Trophoblast cell (in vitro differentiated cells and primary cell): Measurements from ENCODE around the gene ZBED1.

Source experiments
- DNase-seq, 2 donors: peaks; one replicate each; pipeline ENCODE4 v3.0.0-alpha.2; 2016
- H2AFZ ChIP-seq: 2 replicates; pipeline ENCODE4 v1.6.1; 2013; ENCODE audit warnings: low read length, moderate library complexity, mild to moderate bottlenecking; ENCODE audit not compliant: insufficient read depth, poor library complexity
- H2AK5ac ChIP-seq: 2 replicates; pipeline ENCODE4 v1.6.1; 2013; ENCODE audit warnings: mild to moderate bottlenecking, low read length
- H2BK120ac ChIP-seq: 2 replicates; pipeline ENCODE4 v1.6.1; 2013; ENCODE audit warnings: low read length, mild to moderate bottlenecking, moderate library complexity; ENCODE audit not compliant: insufficient read depth, poor library complexity
- H2BK12ac ChIP-seq: 2 replicates; pipeline ENCODE4 v1.6.1; 2013; ENCODE audit warnings: mild to moderate bottlenecking, low read length, moderate library complexity
- H2BK5ac ChIP-seq: 2 replicates; pipeline ENCODE4 v1.6.1; 2013; ENCODE audit warnings: low read length, low read depth, moderate library complexity, mild to moderate bottlenecking; ENCODE audit not compliant: poor library complexity
- H3K14ac ChIP-seq: 2 replicates; pipeline ENCODE4 v1.6.1; 2013; ENCODE audit warnings: mild to moderate bottlenecking, low read length
- H3K18ac ChIP-seq: 2 replicates; pipeline ENCODE4 v1.6.1; 2013; ENCODE audit warnings: mild to moderate bottlenecking, low read length
- H3K23ac ChIP-seq: 2 replicates; pipeline ENCODE4 v1.6.1; 2013; ENCODE audit warnings: low read length
- H3K27ac ChIP-seq: 2 replicates; pipeline ENCODE4 v1.5.1; 2013; ENCODE audit warnings: low read depth, mild to moderate bottlenecking, inconsistent platforms, low read length, moderate library complexity
- H3K27me3 ChIP-seq: 2 replicates; pipeline ENCODE4 v1.6.1; 2013; ENCODE audit warnings: inconsistent platforms, mild to moderate bottlenecking, low read length, moderate library complexity; ENCODE audit not compliant: insufficient read depth
- H3K36me3 ChIP-seq, 2 experiments: 1 replicate in 1 of 2; 2 replicates in 1 of 2; pipeline ENCODE4 v1.6.1; 2013; ENCODE audit warnings: low read length in 2 of 2, mild to moderate bottlenecking in 2 of 2, moderate library complexity in 1 of 2; ENCODE audit not compliant: insufficient read depth in 2 of 2, control insufficient read depth in 1 of 2
- H3K4ac ChIP-seq: 2 replicates; pipeline ENCODE4 v1.6.1; 2013; ENCODE audit warnings: low read depth, mild to moderate bottlenecking, low read length, moderate library complexity
- H3K4me1 ChIP-seq, 2 experiments: 1 replicate in 1 of 2; 2 replicates in 1 of 2; pipeline ENCODE4 v1.6.1; 2013; ENCODE audit warnings: low read length in 2 of 2, mild to moderate bottlenecking in 2 of 2, moderate library complexity in 1 of 2; ENCODE audit not compliant: insufficient read depth in 2 of 2, control insufficient read depth in 1 of 2
- H3K4me2 ChIP-seq: 2 replicates; pipeline ENCODE4 v1.6.1; 2013; ENCODE audit warnings: inconsistent platforms, mild to moderate bottlenecking, low read length, moderate library complexity
- H3K4me3 ChIP-seq: 2 replicates; pipeline ENCODE4 v1.5.1; 2013; ENCODE audit warnings: mild to moderate bottlenecking, low read depth, low read length, inconsistent platforms
- H3K79me1 ChIP-seq: one replicate; pipeline ENCODE4 v1.6.1; 2013; ENCODE audit warnings: low read length
- H3K79me2 ChIP-seq: 2 replicates; pipeline ENCODE4 v1.6.1; 2013; ENCODE audit warnings: low read length, mild to moderate bottlenecking; ENCODE audit not compliant: control insufficient read depth, insufficient read depth, poor library complexity
- H3K9ac ChIP-seq: 2 replicates; pipeline ENCODE4 v1.6.1; 2013; ENCODE audit warnings: mild to moderate bottlenecking, low read length
- H3K9me3 ChIP-seq: 2 replicates; pipeline ENCODE4 v1.6.1; 2013; ENCODE audit warnings: low read depth, mild to moderate bottlenecking, control low read depth, inconsistent platforms, low read length; ENCODE audit not compliant: insufficient read depth
- H4K12ac ChIP-seq: 2 replicates; pipeline ENCODE4 v1.6.1; 2013; ENCODE audit warnings: low read depth, mild to moderate bottlenecking, low read length, moderate library complexity
- H4K8ac ChIP-seq: 2 replicates; pipeline ENCODE4 v1.6.1; 2013; ENCODE audit warnings: low read depth, mild to moderate bottlenecking, low read length, moderate library complexity
- H4K91ac ChIP-seq: one replicate; pipeline ENCODE4 v1.6.1; 2013; ENCODE audit warnings: low read depth, mild to moderate bottlenecking, low read length, moderate library complexity
- WGBS: extraction: QIAGEN DNeasy Blood & Tissue Kit; methylation state at CpG from one replicate; pipeline ENCODE4 v1.1.7; 2013; ENCODE audit warnings: missing lambda C conversion rate; ENCODE audit not compliant: insufficient read length, insufficient coverage; ENCODE audit errors: extremely low coverage; 5-methylcytosine and 5-hydroxymethylcytosine counted together

The ZBED1 gene

GRCh38 chrX:2488621-2489285 lies 12.0 kb downstream of the ZBED1 start:
- H3K27me3 ChIP-seq = no peaks in the 10 kb centered on the region
- no peak overlapping the region for H4K91ac ChIP-seq
- H3K4ac ChIP-seq = no peak overlapping the region
- no peaks in the 10 kb centered on the region for H3K79me1 ChIP-seq
- no peak overlapping the region for H4K12ac ChIP-seq
- H2AK5ac ChIP-seq = no peak overlapping the region
- no peak overlapping the region for H3K27ac ChIP-seq
- H3K14ac ChIP-seq = no peak overlapping the region
- H2BK120ac ChIP-seq = no peak overlapping the region
- H2AFZ ChIP-seq = no peak overlapping the region
- H3K36me3 ChIP-seq = peaks cover 45 to 51% of the 10 kb centered on the region in 2 experiments
- H3K4me2 ChIP-seq = no peak overlapping the region
- H2BK12ac ChIP-seq = no peak overlapping the region
- WGBS = no CpG with 5 or more reads among the region's 50 CpGs
- DNase-seq = no peak
- H3K9ac ChIP-seq = no peak overlapping the region
- peaks cover 1% of the 10 kb centered on the region for H3K79me2 ChIP-seq
- no peaks in the 10 kb centered on the region for H3K9me3 ChIP-seq
- no peak overlapping the region for H4K8ac ChIP-seq
- H3K23ac ChIP-seq = no peak overlapping the region
- no peak overlapping the region for H2BK5ac ChIP-seq
- no peak overlapping the region for H3K18ac ChIP-seq
- H3K4me1 ChIP-seq = no peaks in the 10 kb centered on the region
- no peak overlapping the region for H3K4me3 ChIP-seq

DNA sequence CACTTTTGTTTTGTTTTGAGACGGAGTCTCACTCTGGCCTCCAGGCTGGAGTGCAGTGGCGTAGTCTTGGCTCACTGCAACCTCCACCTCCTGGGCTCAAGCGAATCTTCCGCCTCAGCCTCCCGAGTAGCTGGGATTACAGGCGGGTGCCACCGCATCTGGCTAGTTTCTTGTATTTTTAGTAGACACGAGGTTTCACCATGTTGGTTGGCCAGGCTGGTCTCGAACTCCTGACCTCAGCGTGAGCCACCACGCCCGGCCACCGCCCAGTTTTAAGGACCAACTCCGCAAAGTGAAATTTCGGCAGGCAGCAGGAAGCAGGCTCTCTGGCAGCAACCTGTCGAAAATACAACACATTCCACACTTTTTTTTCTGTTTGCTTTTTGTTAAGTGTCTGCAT lies 13.4 kb downstream of the ZBED1 start:
- H3K23ac ChIP-seq = no peak overlapping the region
- no peak overlapping the region for H4K8ac ChIP-seq
- H3K27me3 ChIP-seq = no peaks in the 10 kb centered on the region
- no peak overlapping the region for H2AFZ ChIP-seq
- no peak overlapping the region for H3K27ac ChIP-seq
- no peak overlapping the region for H3K4me2 ChIP-seq
- no peak overlapping the region for H4K12ac ChIP-seq
- no peak overlapping the region for H2AK5ac ChIP-seq
- H3K9me3 ChIP-seq = no peaks in the 10 kb centered on the region
- no peak overlapping the region for H2BK5ac ChIP-seq
- no peak overlapping the region for H3K18ac ChIP-seq
- H3K4me1 ChIP-seq = no peaks in the 10 kb centered on the region
- H3K4me3 ChIP-seq = no peak overlapping the region
- H4K91ac ChIP-seq = no peak overlapping the region
- H2BK120ac ChIP-seq = no peak overlapping the region
- H3K36me3 ChIP-seq = peaks cover 45 to 46% of the 10 kb centered on the region in 2 experiments
- no peak for DNase-seq
- no CpG with 5 or more reads among the region's 16 CpGs for WGBS
- H3K79me1 ChIP-seq = no peaks in the 10 kb centered on the region
- H2BK12ac ChIP-seq = no peak overlapping the region
- no peak overlapping the region for H3K14ac ChIP-seq
- H3K9ac ChIP-seq = no peak overlapping the region
- no peak overlapping the region for H3K4ac ChIP-seq
- no peaks in the 10 kb centered on the region for H3K79me2 ChIP-seq

DNA sequence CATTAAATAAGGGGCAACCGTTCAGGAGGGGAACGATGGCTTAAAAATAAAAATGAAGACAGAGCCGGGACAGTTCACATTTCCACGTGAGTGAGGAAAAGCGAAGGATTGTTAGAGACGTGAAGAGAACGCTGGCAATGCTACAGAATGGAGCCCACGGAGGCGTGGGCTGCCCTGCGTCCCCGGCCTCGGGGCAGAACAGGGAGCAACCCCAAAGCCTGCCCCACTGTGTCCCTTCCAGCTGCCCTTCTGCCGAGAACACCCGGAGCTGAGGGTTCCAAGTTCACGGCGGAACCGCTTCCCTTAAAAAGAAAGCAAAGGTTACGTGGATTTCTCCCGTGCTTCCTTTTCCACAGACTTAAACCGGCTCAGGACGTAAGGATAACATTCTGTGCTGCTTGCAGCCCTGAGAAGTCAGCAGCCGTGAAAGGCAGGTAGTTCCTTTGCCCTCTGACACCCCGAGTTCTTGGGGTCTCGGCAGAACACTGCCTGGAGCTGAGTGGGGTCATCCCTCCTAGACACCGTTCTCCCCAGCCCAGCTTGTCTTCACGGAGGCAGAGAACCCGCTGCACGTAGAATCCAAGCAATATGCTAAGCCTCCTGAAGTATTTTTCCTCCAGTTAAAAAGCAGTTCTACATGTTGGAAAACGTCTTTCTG lies 14.2 kb downstream of the ZBED1 start:
- no CpG with 5 or more reads among the region's 29 CpGs for WGBS
- Histone ChIP-seq H3K79me1 (no peaks in the 10 kb centered on the region), H3K36me3 (peaks cover 45 to 46% of the 10 kb centered on the region in 2 experiments), H4K91ac (no peak overlapping the region), H3K4me3 (no peak overlapping the region), H4K12ac (no peak overlapping the region), H3K27me3 (no peaks in the 10 kb centered on the region), H3K4me1 (no peaks in the 10 kb centered on the region), H2BK120ac (no peak overlapping the region), H3K9ac (no peak overlapping the region), H3K18ac (no peak overlapping the region), H2BK5ac (no peak overlapping the region), H3K14ac (no peak overlapping the region), H3K9me3 (no peaks in the 10 kb centered on the region), H3K4me2 (no peak overlapping the region), H4K8ac (no peak overlapping the region), H3K4ac (no peak overlapping the region), H3K23ac (no peak overlapping the region), H2BK12ac (no peak overlapping the region), H3K27ac (no peak overlapping the region), H2AFZ (no peak overlapping the region), H3K79me2 (no peaks in the 10 kb centered on the region), H2AK5ac (no peak overlapping the region)
- no peak for DNase-seq

- Histone ChIP-seq H4K8ac (no peak overlapping the region), H3K9ac (no peak overlapping the region), H4K91ac (no peak overlapping the region), H3K4me3 (no peak overlapping the region), H3K79me1 (no peaks in the 10 kb centered on the region), H2BK5ac (no peak overlapping the region), H3K23ac (no peak overlapping the region), H3K27ac (no peak overlapping the region), H3K79me2 (no peaks in the 10 kb centered on the region), H3K14ac (no peak overlapping the region), H4K12ac (no peak overlapping the region), H3K9me3 (no peaks in the 10 kb centered on the region), H3K4ac (no peak overlapping the region), H3K27me3 (no peaks in the 10 kb centered on the region), H2BK120ac (no peak overlapping the region), H2AK5ac (no peak overlapping the region), H3K36me3 (peaks cover 44 to 45% of the 10 kb centered on the region in 2 experiments), H3K18ac (no peak overlapping the region), H3K4me2 (no peak overlapping the region), H2BK12ac (no peak overlapping the region), H2AFZ (no peak overlapping the region), H3K4me1 (no peaks in the 10 kb centered on the region)
- DNase-seq = no peak
- WGBS = 100% methylated on average over 1 of the region's 10 CpGs
Measured at GRCh38 chrX:2485789-2486345, 14.9 kb downstream of the ZBED1 start.
